ENCODE results near the gene KMT2E.

KMT2E gene

DNA sequence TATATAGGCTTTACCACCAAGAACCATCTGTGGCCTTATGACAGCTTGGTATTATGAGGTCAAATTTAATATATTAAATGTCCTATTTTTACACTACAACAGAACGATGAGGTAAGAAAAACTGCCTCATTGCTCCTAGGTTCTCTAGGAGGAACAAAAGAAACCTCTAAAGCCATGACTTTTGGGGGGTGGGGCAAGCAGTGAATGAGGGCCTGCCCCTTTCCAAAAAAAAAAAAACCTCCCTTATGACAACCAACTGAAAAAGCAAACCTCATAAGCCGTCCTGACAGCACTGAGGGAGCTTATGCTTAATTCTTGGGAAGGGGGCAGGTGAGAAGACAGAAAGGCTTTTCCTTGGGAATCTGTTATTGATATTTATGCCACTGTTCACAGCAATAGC, 116.6 kb downstream of the KMT2E start:
- DNase-seq (ENCODE audit: low read depth, low spot score) = no peak

DNA sequence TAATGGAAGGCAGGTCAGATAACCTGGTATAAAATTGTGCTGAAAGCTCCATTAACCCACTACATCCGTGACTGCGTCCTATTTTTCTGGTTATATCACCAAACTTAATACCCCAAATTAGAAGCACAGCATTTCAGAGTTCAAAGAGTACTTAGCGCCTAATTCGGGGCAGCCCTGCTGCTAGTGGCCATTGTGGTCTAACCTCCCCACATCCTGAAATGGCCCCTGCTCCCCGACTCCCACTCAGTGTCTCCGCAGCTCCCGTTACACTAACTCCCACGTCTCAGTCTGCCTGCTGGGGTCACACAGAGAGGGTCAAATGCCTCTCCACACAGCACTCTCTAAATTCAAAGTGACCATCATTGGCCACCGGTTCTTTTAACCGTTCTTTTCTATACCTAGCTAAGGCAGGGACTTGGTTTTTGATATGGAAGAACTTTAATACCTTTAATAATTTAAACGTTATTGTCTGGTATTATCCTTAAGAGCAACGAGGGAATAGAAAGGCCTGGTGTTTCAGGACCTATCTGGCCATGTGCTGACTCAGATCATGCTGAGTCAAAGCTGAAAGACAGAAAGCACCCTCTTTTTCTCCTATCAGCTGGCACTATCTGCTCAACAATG, 117.1 kb downstream of the KMT2E start:
- no peak for DNase-seq (ENCODE audit: low read depth, low spot score)

DNA sequence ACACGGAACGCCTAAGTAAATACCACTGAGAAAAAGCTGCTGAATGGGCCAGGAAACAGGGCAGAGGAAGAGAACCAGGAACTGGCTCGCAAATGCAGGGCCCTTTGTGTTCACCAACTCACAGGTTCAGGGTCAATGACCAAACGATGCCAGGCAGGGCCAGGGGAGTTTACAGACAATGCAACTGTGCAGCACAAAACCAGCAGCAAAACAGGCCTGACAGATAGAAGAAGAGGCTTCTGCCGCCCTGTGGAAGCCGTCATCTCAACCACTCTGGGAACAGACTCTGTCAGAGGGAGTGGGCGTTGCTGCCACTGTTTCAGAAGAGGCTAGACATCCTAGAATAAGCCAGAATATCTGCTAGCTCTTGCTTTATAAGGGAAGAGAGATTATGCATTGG, 117.9 kb downstream of the KMT2E start:
- no peak for DNase-seq (ENCODE audit: low read depth, low spot score)

DNA sequence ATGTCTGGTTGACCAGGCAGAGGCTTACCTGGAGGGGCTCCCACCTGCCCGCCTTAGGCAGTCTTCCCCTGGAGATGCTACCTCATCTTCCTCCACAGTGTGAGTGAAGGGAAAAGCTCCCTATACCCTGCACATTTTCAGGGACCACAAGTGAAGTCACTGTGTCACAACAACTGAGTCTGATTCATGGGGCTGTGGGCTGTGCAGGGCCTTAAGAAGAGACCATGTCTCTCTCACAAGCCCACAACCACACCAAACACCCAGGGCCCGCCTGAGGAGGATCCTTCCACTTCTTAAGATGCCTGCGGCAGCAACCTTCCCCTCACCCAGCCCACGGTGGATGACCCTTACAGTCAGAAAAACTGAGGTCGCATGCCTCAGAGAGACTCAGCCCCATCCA, 118.3 kb downstream of the KMT2E start:
- no peak for DNase-seq (ENCODE audit: low read depth, low spot score)

GRCh38 chr7:105132835-105133234, 118.8 kb downstream of the KMT2E start:
- DNase-seq (ENCODE audit: low read depth, low spot score) = no peak

- no peak for DNase-seq (ENCODE audit: low read depth, low spot score)
Measured at GRCh38 chr7:105133358-105133757, 119.4 kb downstream of the KMT2E start.

- DNase-seq (ENCODE audit: low read depth, low spot score) = no peak
Measured at GRCh38 chr7:105133986-105134655, 120.1 kb downstream of the KMT2E start.

DNA sequence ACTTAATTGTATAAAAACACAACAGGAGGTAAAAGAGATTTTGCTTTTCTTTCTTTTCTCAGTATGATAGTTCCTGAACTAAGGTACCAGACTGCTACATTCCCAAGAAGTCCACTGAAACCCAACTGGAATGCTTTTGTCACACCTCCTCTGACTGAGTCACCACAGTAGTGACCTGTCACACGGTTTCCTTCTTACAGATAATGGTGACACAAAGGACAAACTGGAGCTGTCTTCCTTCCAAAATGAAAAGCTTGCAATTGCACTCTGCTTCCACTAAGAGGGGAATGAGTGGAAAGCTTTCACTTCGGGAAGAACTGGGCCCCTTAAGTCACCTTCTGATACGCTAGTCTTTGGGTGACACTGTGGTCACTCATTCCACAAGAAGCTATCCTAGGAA, 122.2 kb downstream of the KMT2E start:
- DNase-seq (ENCODE audit: low read depth, low spot score) = no peak

- DNase-seq (ENCODE audit: low read depth, low spot score) = no peak
Measured at GRCh38 chr7:105137898-105138297, 123.9 kb downstream of the KMT2E start.

GRCh38 chr7:105139381-105139780, 125.4 kb downstream of the KMT2E start:
- no peak for DNase-seq (ENCODE audit: low read depth, low spot score)

- DNase-seq (ENCODE audit: low read depth, low spot score) = peak; percentile 6
Measured at GRCh38 chr7:105141068-105141467, 127.1 kb downstream of the KMT2E start.

GRCh38 chr7:105149827-105150226, 135.8 kb downstream of the KMT2E start:
- no peak for DNase-seq (ENCODE audit: low read depth, low spot score)

- no peak for DNase-seq (ENCODE audit: low read depth, low spot score)
Measured at GRCh38 chr7:105151152-105151551, 137.1 kb downstream of the KMT2E start.

- no peak for DNase-seq (ENCODE audit: low read depth, low spot score)
Measured at GRCh38 chr7:105153531-105153930, 139.5 kb downstream of the KMT2E start.

DNA sequence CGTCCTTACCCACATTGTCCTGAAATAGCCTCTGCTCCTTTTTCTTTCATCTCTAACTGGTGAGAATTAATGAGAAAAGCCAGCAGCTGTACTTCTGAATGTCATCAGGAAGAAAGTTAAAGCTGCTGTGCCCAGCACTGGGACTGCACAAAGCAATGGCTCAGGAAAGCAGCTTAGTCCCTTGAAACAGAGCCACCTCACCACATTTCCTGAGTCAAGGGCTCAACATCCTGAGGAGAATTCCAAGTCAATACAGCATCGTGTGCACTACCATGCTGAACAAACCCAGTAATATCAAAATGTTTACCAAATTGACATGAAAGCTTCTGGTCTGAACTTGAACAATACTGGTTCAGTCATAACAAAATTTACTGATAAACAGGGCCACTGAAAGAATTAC, 140.1 kb downstream of the KMT2E start:
- DNase-seq (ENCODE audit: low read depth, low spot score) = no peak

- DNase-seq (ENCODE audit: low read depth, low spot score) = no peak
Measured at GRCh38 chr7:105156731-105157130, 142.7 kb downstream of the KMT2E start.

- no peak for DNase-seq (ENCODE audit: low read depth, low spot score)
Measured at GRCh38 chr7:105157278-105157677, 143.3 kb downstream of the KMT2E start.

- DNase-seq (ENCODE audit: low read depth, low spot score) = no peak
Measured at GRCh38 chr7:105161366-105161765, 147.4 kb downstream of the KMT2E start.

Measured in smooth muscle cell of the brain vasculature (primary cell).